ENCODE measurements around the gene DNAH3.
"Not testable (repeated sequence)": the region's sequence is repeated elsewhere in the genome, so short reads cannot be mapped to it uniquely, and the experiment has no call there.

Gene DNAH3

GRCh38 chr16:21063314-21063713 is 87.3 kb downstream of the DNAH3 start:
- DNase-seq: not testable (repeated sequence)

DNA sequence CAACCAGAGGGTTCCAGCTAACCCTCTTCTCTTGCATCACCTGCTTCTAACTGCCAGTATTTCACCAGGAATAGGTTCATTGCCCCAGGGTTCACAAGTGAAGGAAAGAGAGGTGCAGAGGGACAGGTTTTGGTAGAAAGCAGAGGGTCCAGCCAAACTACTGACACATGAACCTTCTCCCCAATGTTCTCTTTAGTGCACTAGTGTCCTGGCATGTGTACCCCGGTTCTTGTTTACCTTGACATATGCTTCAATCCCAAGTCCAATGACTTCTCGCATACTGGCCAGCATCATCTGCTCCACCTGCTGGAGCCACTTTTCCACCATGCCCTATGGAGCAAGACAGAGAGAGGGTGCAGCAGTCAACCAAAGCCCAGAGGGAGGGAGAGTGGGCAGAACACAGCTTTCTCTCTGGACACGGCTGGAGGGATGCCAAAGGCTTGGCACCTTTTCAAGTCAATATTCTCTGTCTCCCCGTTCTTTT is 90.6 kb downstream of the DNAH3 start:
- DNase-seq: peak; percentile 24

DNA sequence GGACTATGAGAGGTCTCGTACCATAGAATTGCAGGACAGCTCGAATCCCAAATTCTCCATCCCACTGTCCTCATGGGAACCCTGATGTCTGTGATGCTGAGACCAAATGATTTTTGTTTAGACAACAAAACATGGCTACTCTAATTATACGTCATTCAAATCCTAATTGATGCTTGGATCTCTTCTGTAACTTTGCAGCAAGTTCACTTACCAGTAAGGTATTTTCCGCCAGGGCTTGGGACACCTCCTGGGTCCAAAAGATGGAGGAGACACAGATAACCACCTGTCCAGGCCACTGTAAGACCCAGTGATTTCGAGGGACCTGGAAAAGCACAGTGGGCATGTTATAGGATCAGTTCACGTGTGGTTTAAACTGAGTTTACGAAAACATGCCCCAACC is 92.8 kb downstream of the DNAH3 start:
- no peak for DNase-seq

- DNase-seq: no peak
These were observed 94.2 kb downstream of the DNAH3 start for GRCh38 chr16:21056396-21056795.

- DNase-seq: not testable (repeated sequence)
These were observed 94.9 kb downstream of the DNAH3 start for GRCh38 chr16:21055738-21056137.

GRCh38 chr16:21053590-21053989 is 97.1 kb downstream of the DNAH3 start:
- no peak for DNase-seq

DNA sequence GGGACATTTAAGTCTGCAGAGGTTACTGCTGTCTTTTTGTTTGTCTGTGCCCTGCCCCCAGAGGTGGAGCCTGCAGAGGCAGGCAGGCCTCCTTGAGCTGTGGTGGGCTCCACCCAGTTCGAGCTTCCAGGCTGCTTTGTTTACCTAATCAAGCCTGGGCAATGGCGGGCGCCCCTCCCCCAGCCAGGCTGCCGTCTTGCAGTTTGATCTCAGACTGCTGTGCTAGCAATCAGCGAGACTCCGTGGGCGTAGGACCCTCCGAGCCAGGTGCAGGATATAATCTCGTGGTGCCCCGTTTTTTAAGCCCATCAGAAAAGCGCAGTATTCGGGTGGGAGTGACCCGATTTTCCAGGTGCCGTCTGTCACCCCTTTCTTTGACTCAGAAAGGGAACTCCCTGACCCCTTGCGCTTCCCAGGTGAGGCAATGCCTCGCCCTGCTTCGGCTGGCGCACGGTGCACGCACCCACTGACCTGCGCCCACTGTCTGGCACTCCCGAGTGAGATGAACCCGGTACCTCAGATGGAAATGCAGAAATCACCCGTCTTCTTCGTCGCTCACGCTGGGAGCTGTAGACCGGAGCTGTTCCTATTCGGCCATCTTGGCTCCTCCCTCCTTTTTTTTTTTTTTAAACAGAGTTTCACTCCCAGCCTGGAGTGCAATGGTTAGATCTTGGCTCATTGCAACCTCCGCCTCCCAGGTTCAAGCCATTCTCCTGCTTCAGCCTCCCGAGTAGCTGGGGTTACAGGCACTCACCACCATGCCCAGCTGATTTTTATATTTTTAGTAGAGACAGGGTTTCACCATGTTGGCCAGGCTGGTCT is 102.3 kb downstream of the DNAH3 start:
- not testable (repeated sequence) for DNase-seq

DNA sequence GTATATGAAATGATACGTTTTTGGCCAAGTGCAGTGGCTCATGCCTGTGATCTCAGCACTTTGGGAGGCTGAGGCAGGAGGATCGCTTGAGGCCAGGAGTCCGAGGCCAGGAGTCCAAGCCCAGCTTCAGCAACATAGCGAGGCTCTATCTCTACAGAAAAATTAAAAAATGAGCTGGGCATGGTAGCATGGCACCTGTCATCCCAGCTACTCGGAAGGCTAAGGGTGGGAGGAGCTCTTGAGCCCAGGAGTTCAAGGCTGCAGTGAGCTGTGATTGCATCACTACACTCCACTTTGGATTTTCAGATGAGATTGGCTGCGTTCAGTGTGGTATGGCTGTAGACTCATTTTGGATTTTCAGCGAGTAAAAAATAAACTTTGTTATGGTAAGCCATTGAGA is 112.4 kb downstream of the DNAH3 start:
- DNase-seq: no peak

GRCh38 chr16:21037736-21038135 is 112.9 kb downstream of the DNAH3 start:
- DNase-seq: no peak

DNA sequence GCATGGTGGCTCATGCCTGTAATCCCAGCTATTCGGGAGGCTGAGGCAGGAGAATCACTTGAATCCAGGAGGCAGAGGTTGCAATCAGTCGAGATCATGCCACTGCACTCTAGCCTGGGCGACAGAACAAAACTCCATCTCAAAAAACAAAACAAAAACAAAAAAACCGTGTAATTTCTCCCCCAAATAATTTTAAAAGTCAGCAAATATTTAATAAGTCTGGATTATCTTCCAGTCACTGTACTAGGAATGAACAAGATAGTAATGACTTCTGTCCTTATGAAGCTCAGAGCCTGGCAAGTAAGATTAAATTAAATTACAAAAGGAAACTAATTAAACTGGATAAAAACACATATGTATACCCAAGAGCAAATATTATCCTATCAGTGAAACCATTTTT is 113.5 kb downstream of the DNAH3 start:
- DNase-seq: no peak

DNA sequence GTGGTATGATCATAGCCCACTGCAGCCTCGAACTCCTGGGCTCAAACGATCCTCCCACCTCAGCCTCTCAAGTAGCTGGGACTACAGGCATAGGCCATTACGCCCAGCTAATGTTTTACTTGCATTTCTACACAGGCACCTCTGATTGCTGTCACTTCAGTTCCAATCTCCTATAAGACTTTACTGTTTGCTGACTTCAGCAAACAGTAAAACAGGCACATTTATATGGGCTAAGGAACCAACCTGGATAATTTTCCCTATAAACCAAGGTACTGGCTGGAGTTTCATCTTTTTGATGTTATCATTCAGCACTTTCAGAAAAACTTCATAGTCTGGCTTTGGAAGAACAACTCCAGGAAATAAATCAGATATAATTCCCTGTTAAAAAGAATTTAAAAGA is 114.2 kb downstream of the DNAH3 start:
- DNase-seq: no peak

DNA sequence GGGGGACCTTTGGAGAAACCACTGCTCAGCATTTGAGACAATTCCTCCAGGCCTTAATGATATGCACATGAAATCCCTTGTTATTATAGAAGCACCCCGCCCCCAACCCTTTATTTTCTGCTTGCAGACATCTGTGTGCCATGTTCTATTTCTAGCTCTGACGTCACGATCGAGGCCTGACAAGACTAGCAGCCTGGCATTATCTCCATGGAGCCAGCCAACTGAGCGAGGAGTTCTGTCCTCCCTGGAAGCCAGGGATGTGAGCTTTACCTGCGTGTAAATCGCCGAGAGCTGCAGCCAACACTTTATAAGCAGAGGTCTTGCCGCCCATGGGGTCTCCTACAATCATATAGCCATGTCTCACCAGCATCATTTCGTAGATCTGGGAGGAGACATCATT is 116.9 kb downstream of the DNAH3 start:
- no peak for DNase-seq

DNA sequence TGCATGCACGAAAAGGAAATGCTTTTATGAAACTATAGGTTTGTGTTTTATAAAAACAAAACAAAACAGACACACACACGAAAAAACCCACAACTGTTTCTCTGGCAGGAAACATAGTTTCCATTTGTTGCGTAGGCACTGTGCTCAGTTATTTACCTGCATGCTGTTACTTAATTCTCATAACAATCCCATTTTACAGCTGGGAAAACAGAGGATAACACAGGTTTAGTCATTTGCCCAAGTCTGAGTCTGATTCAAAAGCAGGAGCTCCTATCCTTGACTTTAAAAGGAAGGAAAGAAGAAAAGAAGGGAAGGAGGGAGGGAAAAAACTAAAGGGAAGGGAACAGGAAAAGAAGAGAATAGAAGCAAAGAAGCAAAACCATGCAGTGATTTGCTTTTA is 117.4 kb downstream of the DNAH3 start:
- DNase-seq: no peak

DNA sequence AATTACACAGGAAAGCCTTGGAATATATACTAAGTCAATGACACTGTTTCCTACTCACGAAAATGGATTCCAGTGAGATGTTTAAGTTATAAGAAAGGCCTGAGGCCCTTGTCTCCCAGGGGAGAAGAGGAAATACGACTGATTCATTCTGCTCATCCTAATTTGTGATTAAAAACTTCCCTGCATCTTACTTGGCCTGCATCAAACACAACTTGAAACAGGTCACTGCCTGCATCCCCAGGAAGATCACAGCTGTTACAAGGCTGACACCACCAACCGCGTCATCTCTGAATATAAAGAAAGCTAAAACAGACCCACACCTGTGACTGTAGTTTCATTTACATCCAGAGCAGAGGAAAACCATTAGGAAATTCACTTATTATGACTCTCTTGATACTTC is 121.9 kb downstream of the DNAH3 start:
- DNase-seq: no peak

GRCh38 chr16:21026846-21027245 is 123.8 kb downstream of the DNAH3 start:
- no peak for DNase-seq

GRCh38 chr16:21023509-21024202 is 127.0 kb downstream of the DNAH3 start:
- no peak for DNase-seq

GRCh38 chr16:21021316-21021715 is 129.3 kb downstream of the DNAH3 start:
- DNase-seq: no peak

DNA sequence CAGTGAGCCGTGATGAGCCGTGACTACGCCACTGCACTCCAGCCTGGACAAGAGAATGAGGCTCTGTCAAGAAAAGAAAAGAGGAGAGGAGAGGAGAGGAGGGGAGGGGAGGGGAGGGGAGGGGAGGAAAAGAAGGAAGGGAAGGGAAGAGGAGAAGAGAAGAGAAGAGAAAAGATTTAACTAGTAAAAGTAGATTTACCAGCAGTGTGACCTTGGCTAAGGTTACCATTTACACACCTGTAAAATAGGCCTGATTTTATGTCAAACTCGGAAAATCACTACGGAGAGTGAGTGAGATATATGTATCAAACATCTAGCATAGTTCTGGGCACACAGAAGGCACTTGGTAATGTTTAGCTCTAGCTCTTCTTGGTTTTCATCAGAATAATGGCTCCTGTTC is 140.8 kb downstream of the DNAH3 start:
- DNase-seq: no peak

- no peak for DNase-seq
These were observed 145.6 kb downstream of the DNAH3 start for GRCh38 chr16:21005008-21005407.

DNA sequence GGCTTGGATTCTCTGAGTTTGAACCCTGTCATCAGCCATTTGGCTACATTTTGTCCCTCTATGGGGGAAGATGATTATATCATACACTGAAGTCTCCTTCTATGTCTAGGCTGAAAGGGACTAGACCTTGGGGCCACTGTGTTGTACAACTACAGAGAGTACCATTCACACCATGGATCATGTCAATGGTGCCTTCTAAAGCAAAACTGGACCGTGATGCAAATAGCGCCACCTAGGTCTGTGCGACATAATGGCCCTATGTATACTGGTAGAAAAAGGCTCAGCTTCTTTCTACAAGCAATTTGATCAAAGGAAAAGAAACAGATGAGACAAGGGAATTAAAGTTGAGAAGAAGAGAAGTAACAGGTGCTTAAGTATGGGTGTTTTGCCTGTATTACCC is 149.4 kb downstream of the DNAH3 start:
- no peak for DNase-seq

- no peak for DNase-seq
These were observed 153.5 kb downstream of the DNAH3 start for GRCh38 chr16:20997147-20997546.

DNA sequence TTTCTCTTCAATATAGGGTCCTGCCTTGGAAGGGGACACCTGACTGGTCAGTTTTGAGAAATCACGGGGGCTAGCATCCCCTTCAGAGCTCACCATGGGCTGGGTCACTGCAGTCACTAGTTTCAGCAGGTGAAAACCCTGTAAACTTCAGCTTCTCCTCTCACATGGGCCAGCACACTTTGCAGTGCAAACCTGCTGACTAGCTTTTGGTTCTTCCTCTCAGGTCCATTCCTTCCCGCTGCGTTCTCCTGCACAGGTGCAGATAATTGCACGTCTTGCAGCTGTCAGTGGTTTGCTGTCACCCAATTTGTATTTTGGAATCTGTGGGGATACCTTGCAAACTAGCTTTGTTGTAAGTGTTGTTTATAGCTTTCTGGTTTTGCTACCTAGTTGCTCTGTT is 154.9 kb downstream of the DNAH3 start:
- DNase-seq: no peak

GRCh38 chr16:20989496-20990070 is 161.1 kb downstream of the DNAH3 start:
- DNase-seq: not testable (repeated sequence)

GRCh38 chr16:20987049-20987448 is 163.6 kb downstream of the DNAH3 start:
- no peak for DNase-seq
